Hepatocyte (in vitro differentiated cells): ENCODE measurements around the gene CARMIL1.

Experiments used
- CTCF ChIP-seq: fragments of 200-600 bp; sonication (generic); IDR thresholded peaks from 2 replicates; pipeline ENCODE4 v1.5.1; 2016; ENCODE audit warnings: antibody characterized with exemption, mild to moderate bottlenecking; ENCODE audit not compliant: poor library complexity
- EZH2 ChIP-seq: fragments of 200-600 bp; sonication (generic); IDR thresholded peaks from 2 replicates; pipeline ENCODE4 v1.6.1; 2016; ENCODE audit warnings: antibody characterized with exemption, mild to moderate bottlenecking, borderline replicate concordance
- EZH2phosphoT487 ChIP-seq: fragments of 200-600 bp; sonication (generic); IDR thresholded peaks from one replicate; pipeline ENCODE4 v1.6.1; 2018; ENCODE audit warnings: antibody characterized with exemption, mild to moderate bottlenecking, low read depth, moderate library complexity; ENCODE audit not compliant: unreplicated experiment, severe bottlenecking

- TF ChIP-seq CTCF, result no peak
- no peak for TF ChIP-seq EZH2
- no peak for TF ChIP-seq EZH2phosphoT487
These were observed 370.4 kb downstream of the CARMIL1 start for GRCh38 chr6:25649611-25650010.
